Smooth muscle cell of trachea (primary cell): ENCODE measurements around the gene TBL2. TPM values are rescaled to one million over a fixed set of nuclear protein-coding genes. Genes with fewer than 3 reads are reported as not detected.

Experiments
- total RNA-seq: library from RNA; depleted of rRNA; stranded (reverse); fragments of >200 nt; gene quantifications from 2 replicates; pipeline ENCODE4 v1.2.1, GENCODE V29; 2014

TBL2 gene
- 66.2 and 135 TPM in 2 replicates for total RNA-seq

GRCh38 chr7:73578342-73579128 is at the start of gene TBL2:
TSS of gene TBL2 (minus strand) at chr7:73578579. CDS start at chr7:73578549, 30 bp downstream.

GRCh38 chr7:73623798-73624668 is 45.7 kb upstream of the TBL2 start, which contains the start of gene MLXIPL:
TSS of gene MLXIPL (minus strand) at chr7:73624522. CDS start at chr7:73624492, 30 bp downstream.

GRCh38 chr7:73557397-73558257 is 20.8 kb downstream of the TBL2 start, which contains the start of gene BCL7B:
TSS of gene BCL7B (minus strand) at chr7:73557690. CDS start at chr7:73557578, 112 bp downstream.

GRCh38 chr7:73522105-73522872 is 56.1 kb downstream of the TBL2 start, which contains the start of gene BAZ1B:
TSS of gene BAZ1B (minus strand) at chr7:73522293. CDS start at chr7:73521933, 360 bp downstream.

Other genes with a start within 250 kb of the TBL2 start
- gene FZD9, start 144.8 kb downstream of the TBL2 start, total RNA-seq: 0.58 and 1.3 TPM in 2 replicates
- 50.4 and 61.8 TPM in 2 replicates for gene BAZ1B, start 56.3 kb downstream of the TBL2 start, total RNA-seq
- 20.2 and 26.0 TPM in 2 replicates for gene BCL7B, start 20.9 kb downstream of the TBL2 start, total RNA-seq
- 0.66 TPM in 1 of 2 replicates, not detected in the other for gene MLXIPL, start 45.9 kb upstream of the TBL2 start, total RNA-seq
- 6.4 and 12.2 TPM in 2 replicates for gene VPS37D, start 89.3 kb upstream of the TBL2 start, total RNA-seq
- 2.2 and 3.8 TPM in 2 replicates for gene DNAJC30, start 104.9 kb upstream of the TBL2 start, total RNA-seq
- 41.0 and 54.8 TPM in 2 replicates for gene BUD23, start 105.0 kb upstream of the TBL2 start, total RNA-seq
- 16.3 and 20.3 TPM in 2 replicates for gene STX1A, start 141.1 kb upstream of the TBL2 start, total RNA-seq
- gene ABHD11, start 160.2 kb upstream of the TBL2 start, total RNA-seq: 11.6 and 19.6 TPM in 2 replicates
- 0.33 TPM in 1 of 2 replicates, not detected in the other for gene CLDN3, start 191.7 kb upstream of the TBL2 start, total RNA-seq